A172 (cell line): Measurements from ENCODE around the gene GPR146. TPM values are rescaled to one million over a fixed set of nuclear protein-coding genes. Genes with fewer than 3 reads are reported as not detected.

Source experiments
- DNase-seq: peaks from one replicate; pipeline ENCODE4 v3.0.0-alpha.2; 2015; ENCODE audit warnings: low spot score
- total RNA-seq: library from RNA; depleted of rRNA; stranded (reverse); fragments of >200 nt; shearing (Covaris generic); gene quantifications from 2 replicates; pipeline ENCODE4 v1.2.3, GENCODE V29; 2014

Gene GPR146
- total RNA-seq, 1 experiment from 2014 or later, result 1.1 TPM

DNA sequence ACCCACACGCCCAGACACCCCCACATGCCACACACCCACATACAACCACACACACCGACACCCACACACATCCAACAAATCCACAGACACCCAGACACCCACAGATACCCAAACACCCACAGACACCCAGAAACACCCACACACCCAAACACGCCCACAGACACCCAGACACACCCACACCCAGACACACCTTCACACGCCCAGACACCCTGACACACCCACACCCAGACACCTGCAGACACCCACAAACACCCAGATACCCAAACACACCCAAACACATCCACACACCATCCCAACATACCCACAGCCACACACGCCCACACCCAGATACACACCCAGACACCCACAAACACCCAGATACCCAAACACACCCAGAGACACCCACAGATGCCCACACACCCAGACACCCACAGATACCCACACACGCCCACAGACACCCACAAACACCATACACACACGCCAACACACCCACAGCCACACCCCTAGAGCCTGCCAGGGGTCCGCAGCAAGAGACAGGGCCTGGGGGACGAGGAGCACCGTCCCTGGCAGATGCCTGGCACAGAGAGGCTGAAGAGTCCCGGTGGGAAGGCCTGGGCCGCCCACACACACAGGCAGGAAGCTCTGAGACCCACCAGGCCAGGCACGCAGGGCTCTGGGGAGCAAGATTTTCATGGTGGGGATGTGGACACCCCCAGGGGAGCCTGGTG is 32.9 kb upstream of the GPR146 start:
- no peak for DNase-seq

GRCh38 chr7:1012004-1012715 is 32.2 kb upstream of the GPR146 start:
- no peak for DNase-seq

GRCh38 chr7:1012716-1013095 is 31.6 kb upstream of the GPR146 start:
- no peak for DNase-seq

DNA sequence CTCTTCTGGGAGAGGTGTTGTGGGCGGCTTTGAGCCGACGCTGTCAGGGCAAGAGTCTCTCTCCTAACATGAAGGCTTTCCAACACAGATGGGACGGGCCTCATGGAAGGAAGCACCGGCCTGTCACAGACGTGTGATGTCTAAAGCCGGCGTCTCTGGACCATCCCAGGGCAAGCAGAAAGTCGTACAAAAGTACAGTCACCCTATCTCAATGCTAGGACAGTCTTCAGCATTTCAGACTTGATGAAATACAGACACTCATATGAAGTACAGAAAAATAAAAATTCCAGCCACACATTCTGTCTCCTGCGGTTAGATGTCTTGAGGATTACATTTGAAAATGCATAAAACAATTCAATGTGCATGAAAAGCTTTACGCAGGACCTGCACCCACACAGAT is 30.8 kb upstream of the GPR146 start:
- DNase-seq, result no peak

GRCh38 chr7:1014681-1015080 is 29.7 kb upstream of the GPR146 start:
- DNase-seq, result no peak

DNA sequence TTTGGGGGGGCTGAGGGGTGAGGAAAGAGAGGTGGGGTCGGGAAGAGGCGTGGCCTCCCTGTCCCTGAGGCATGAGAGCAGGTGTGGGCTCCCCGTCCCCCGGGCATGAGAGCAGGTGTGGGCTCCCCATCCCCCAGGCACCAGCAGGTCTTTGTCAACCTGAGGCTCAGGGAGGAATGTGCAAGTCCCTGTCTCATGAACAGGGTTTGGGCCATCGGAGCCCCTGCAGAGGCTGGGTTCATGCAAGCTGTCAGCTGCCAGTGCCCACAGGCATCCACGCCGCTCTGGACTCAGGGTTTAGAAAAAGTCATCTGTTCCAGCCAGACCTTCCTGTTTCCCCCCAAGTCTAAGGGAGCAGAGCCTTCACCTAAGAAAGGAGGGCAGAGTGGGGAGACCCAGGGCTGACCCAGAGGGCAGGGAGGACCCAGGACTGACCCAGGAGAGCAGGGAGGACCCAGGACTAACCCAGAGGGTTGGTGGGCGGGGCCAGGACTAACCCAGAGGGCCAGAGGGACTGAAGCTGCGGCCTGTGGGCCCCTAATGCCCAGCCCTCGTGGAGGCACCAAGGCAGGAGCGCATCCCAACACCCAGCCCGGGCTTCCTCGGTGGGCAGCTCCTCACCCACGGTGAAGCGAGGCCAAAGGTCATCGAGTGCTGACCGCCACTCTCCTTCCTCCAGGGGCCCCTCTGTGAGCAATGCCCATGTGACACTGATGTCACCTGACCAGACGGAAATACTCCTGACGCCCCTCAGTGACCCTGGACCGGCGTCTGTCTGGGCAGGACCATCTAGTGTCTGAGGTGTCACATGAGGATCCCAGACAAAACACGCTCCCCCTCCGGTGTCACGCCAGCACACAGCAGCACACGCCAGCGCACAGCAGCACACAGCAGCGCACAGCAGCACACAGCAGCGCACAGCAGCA is 28.9 kb upstream of the GPR146 start:
- DNase-seq, result no peak

- no peak for DNase-seq
Measured at GRCh38 chr7:1016577-1017531, 27.5 kb upstream of the GPR146 start.

DNA sequence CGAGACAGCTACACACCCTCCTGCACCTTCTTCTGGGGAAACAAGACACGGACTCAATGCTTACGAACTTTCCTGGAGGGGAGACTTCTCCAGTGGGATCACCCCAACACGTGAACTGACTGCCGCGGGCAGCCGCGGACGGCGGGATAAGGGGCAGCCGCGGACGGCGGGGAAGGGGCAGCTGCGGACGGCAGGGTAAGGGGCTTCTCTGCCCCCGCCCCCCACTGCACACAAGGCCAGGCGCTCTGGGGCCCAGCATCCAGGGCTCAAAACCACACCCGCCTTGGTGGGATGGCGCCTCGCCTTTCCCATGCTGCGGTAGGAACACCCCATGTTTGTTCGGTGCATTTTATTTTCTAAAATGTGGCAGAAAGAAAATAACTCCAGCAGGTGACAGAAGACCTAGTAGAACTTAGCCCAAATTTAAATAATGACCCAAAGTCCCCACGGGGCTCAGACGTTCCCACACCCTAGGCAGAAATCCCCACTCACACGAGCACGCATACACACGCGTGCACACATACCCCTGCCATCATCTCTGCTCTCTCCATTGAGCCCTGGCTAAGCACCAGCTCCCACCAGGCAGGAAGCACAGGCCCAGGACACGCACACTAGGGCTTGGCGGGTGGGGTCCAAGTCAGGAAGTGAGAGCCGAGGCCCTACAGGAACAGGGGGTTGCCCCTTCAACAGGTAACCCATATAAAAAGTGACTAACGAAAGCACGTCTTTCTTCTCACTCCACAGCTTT is 26.6 kb upstream of the GPR146 start:
- no peak for DNase-seq

- DNase-seq, result no peak
Measured at GRCh38 chr7:1018334-1018695, 26.0 kb upstream of the GPR146 start.

DNA sequence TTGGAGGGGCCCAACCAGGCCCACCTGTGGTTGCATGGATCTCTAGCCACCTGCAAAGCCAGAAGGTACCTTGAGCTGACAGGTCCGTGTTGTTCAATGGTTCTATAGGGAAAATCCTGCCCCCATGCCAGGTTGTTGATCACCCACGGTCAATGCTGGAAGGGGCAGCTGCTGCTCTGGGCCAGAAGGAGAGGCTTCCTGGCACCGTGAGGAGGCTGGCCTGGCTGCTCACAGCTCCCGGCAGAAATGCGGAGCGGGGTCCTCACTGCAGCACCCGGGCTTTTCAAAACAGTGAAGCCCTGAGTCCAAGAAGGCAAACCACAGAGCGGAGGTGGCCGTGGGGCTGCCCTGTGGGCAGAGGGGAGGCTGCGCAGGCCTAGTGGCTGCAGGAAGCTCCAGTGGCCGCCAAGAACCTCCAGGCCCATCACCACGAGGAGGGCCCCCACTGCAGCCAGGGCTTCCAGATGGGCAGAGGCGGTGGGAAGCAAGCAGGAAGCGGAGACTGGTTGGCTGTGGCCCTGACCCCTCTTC is 25.0 kb upstream of the GPR146 start:
- no peak for DNase-seq

GRCh38 chr7:1019789-1020610 is 24.3 kb upstream of the GPR146 start:
- no peak for DNase-seq

- no peak for DNase-seq
Measured at GRCh38 chr7:1020849-1021251, 23.5 kb upstream of the GPR146 start.

GRCh38 chr7:1021366-1021765 is 23.0 kb upstream of the GPR146 start:
- DNase-seq, result no peak

DNA sequence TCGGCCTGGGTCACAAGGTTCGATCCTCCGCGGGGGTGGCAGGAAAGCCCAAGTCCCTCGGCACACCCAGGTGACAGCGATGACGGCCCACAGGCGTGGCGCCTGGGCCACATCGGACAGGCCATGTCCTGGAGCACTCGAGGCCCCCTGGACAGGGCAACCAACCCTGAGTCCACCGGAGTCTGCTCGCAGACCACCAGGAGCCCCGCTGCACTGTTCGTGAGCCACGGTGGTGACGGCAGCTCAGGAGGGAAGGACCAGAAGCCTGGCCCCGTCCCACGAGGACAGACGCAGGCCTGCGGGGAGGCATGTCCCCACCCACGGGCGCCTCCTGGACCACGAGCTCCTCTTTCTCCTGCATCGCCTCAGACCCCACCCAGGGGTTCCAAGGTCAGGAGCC is 22.4 kb upstream of the GPR146 start:
- no peak for DNase-seq

DNA sequence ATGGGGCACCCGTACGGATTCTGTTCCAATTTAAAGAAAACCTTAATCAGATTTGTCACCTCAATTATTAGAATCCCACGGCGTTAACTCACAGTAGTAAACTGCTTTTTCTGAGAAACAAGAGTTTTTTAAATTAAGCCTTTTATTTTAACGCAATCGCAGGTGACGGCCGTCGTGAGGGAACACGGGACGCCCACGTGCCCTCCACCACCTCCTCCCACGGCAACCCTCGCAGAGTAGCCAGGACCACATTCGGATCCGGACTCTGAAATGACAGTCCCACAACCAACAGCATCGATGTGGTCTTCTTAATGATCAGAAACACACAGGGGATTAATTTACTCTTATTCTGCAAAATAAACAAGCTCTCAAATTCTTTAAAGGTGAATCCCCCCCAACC is 22.0 kb upstream of the GPR146 start:
- no peak for DNase-seq

DNA sequence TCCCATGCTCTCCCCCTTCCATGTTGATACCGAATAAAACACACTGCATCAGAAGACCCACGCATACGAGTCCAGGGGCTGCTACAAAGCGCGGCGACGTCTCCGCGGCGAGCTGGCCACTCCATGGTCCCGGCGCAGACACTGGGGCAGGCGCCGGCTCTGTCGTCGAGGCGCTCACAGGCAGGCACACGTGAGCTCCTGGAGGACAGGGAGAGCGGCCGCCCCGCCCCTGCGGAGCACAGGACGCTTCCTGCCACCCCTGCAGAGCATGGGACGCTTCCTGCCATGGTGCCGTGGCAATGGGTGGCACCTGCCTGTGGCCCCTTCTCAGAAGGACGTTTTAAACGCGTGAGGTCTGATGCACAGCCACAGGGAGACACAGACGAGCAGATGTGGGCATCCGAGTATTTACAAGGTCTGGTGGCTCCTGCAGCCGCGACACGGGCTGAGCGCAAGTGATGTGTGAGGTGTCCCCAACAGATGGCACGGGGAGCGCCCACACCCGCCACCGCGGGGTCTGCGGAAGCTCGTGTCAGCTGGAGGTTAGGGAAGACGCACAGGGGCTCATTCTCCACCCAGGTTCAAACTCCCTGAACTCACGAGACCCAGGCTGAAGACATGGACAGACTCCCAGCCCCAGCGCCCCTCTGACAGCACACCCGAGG is 21.4 kb upstream of the GPR146 start:
- no peak for DNase-seq

- no peak for DNase-seq
Measured at GRCh38 chr7:1024331-1024841, 20.0 kb upstream of the GPR146 start.

DNA sequence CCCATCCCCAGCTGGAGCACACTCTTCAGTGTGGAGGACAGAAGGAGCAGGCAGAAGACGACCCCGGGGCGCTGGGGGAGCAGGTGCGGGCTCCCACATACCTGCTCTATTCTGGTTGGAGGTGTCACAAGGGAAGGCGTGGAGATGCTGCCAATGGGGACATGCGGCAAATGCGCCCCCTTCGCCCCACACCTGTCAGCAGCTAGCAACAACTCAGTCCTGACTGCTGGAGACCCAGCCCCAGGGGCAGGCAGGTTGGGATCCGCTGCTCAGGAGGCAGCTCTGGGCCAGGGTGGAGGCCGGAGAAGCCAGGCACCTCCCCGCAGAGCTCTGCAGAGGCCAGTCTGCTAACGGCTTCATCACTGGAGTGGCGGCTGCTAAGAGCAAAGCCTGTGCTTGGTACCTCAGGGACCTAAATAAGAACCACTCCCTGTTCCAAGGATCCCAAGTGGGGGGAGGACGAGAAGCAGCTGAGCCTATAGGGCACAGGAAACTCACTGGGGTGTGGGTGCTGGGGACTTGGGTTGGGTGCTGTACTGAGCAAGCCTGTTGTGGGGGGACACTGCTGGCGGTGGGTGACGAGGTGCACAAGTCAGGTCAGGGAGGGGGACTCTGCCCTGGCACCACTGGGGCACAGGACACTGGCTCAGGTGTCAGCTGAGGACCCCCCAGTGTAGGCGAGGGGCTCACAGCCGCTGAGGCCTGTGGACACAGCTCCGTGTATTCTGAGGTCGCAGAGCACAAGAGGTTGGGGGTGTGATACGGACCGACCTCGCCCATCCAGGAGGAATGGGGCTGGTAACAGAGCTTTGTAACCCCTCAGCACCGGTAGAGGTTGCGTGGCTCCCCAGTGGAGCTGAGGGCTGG is 19.2 kb upstream of the GPR146 start:
- no peak for DNase-seq
